ENCODE measurements around the gene LSR.

The LSR gene

DNA sequence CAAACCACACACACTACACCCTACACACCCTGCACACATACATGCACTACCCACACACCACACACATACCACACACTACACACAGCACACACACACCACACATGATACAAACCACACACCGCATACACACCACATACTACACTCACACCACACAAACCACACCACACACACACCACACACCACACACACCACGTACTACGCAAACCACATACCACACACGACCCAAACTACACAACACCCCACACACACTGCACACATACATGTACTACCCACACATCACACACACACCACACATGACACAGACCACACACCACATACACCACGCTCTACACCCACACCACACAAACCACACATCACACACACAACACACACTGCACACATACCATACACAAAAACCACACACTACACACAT lies 49.8 kb downstream of the LSR start:
- TF ChIP-seq JUND (IDR thresholded peaks at IDR 0.05; ENCODE audit: low read depth), result no peak
- DNase-seq (ENCODE audit: low read depth in 1 of 2, low spot score in 1 of 2), result no peak
- in situ Hi-C loops (cut with HindIII; ENCODE audit: low pct_unique_long_range_greater_than_20kb, low sequenced_read_pairs), result no loop called here

DNA sequence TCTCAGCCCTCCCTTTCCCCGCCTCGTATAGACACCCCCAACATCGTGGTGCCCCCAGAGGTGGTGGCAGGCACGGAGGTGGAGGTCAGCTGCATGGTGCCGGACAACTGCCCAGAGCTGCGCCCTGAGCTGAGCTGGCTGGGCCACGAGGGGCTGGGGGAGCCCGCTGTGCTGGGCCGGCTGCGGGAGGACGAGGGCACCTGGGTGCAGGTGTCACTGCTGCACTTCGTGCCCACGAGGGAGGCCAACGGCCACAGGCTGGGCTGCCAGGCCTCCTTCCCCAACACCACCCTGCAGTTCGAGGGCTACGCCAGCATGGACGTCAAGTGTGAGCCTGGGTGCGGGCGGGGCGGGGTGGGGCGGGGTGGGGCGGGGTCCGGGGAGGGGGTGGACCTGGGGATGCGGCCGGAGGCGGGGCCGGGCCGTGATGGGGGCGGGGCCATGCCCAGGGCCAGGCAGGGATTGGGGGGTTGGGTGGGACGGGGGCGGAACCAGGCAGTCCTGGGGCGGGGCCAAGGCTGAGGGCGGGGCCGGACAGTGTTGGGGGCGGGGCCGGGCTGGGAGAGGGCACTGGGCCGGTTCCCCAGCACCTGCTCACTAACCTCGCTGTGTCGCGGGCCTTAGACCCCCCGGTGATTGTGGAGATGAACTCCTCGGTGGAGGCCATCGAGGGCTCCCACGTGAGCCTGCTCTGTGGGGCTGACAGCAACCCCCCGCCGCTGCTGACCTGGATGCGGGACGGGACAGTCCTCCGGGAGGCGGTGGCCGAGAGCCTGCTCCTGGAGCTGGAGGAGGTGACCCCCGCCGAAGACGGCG lies 50.9 kb downstream of the LSR start:
- TF ChIP-seq JUND (IDR thresholded peaks at IDR 0.05; ENCODE audit: low read depth), result no peak
- DNase-seq (ENCODE audit: low read depth in 1 of 2, low spot score in 1 of 2), result peak in 1 of 2 experiments; percentile 77
- in situ Hi-C loops (cut with HindIII; ENCODE audit: low pct_unique_long_range_greater_than_20kb, low sequenced_read_pairs), result no loop called here

DNA sequence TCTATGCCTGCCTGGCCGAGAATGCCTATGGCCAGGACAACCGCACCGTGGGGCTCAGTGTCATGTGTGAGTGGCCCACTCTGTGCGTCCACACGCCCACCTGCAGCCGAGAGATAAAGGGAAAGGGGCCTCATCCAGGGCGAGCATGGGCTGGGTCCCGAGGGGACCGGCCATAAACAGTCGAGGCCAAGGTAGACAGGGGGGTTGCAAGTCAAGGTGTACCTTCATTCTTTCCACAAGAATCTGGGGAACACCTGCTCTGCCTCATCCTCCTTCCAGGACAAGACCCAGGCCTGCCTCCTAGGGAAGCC lies 51.5 kb downstream of the LSR start:
- in situ Hi-C loops (cut with HindIII; ENCODE audit: low pct_unique_long_range_greater_than_20kb, low sequenced_read_pairs), result no loop called here
- no peak for TF ChIP-seq JUND (IDR thresholded peaks at IDR 0.05; ENCODE audit: low read depth)
- no peak for DNase-seq (ENCODE audit: low read depth in 1 of 2, low spot score in 1 of 2)

DNA sequence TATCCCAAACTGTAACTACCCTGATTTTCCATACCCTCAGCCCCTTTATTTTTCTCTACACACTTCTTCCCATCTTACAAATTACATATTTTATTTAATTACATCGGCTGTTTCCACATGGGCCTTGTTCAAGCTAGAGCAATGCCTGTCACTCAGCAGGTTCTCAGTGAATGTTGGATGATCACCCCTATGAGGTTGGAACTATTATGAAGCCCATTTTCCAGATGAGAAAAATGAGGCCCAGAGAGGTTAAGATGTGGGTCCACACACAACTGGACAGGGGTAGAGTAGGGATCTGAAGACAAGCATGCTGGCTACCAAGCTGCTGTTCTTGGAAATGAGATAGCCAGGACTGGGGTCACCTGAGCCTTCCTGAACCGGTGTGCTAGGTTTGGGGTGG lies 53.2 kb downstream of the LSR start:
- TF ChIP-seq JUND (IDR thresholded peaks at IDR 0.05; ENCODE audit: low read depth), result no peak
- in situ Hi-C loops (cut with HindIII; ENCODE audit: low pct_unique_long_range_greater_than_20kb, low sequenced_read_pairs), result no loop called here
- DNase-seq (ENCODE audit: low read depth in 1 of 2, low spot score in 1 of 2), result no peak

DNA sequence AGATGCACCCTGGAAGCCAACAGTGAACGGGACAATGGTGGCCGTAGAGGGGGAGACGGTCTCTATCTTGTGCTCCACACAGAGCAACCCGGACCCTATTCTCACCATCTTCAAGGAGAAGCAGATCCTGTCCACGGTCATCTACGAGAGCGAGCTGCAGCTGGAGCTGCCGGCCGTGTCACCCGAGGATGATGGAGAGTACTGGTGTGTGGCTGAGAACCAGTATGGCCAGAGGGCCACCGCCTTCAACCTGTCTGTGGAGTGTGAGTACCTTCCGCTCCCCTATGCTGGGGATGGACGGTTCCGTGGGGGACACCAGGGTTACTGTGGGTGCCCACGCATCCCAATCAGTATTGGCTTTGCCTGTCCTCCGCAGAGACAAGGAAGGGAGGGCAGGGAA lies 53.6 kb downstream of the LSR start:
- in situ Hi-C loops (cut with HindIII; ENCODE audit: low pct_unique_long_range_greater_than_20kb, low sequenced_read_pairs), result no loop called here
- no peak for TF ChIP-seq JUND (IDR thresholded peaks at IDR 0.05; ENCODE audit: low read depth)
- no peak for DNase-seq (ENCODE audit: low read depth in 1 of 2, low spot score in 1 of 2)

DNA sequence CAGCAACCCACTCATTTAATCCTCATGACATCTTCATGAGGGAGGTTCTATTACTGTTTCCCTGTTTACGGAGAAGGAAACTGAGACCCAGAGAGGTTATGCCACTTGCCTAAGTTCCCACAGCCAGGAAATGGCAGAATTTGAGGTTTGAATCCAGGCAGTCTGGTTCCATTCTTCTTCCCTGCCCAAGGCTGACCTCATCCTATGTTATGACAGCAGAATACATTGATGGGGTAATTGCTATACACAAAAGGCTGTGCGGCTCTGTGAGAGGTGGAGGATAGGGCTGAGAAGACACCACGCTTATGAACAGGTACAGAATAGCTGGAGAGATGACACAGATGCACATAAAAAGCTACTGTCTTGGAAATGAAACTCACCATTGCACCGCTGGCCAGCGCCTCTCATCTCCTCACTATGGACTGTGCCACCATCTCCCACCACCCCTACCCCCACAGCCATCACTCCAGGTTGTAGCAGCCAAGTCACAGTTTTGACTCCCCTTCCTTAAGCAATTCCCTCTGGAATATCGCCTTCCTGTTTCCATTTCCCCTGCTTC lies 54.6 kb downstream of the LSR start:
- in situ Hi-C loops (cut with HindIII; ENCODE audit: low pct_unique_long_range_greater_than_20kb, low sequenced_read_pairs), result no loop called here
- DNase-seq (ENCODE audit: low read depth in 1 of 2, low spot score in 1 of 2), result no peak
- TF ChIP-seq JUND (IDR thresholded peaks at IDR 0.05; ENCODE audit: low read depth), result no peak

DNA sequence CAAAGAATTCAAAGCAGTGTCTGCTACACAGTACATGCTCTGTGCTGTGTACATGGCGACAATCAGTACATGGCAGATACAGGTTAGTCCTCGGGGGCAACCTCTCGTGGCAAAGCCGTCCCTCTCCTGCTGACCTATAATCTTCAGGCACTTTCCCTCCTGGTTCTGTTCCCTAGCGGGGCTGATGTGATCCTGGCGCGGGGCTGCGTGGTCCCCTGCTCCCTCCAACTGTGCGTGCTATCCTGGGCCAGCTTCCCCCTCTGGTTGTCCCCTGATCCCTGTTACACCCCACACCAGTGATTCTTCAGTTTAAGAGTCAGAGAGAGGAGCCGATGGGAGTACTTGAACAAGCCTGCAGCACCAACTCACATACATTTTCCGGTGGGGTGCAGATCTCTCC lies 55.2 kb downstream of the LSR start:
- no peak for TF ChIP-seq JUND (IDR thresholded peaks at IDR 0.05; ENCODE audit: low read depth)
- DNase-seq (ENCODE audit: low read depth in 1 of 2, low spot score in 1 of 2), result no peak
- in situ Hi-C loops (cut with HindIII; ENCODE audit: low pct_unique_long_range_greater_than_20kb, low sequenced_read_pairs), result no loop called here

DNA sequence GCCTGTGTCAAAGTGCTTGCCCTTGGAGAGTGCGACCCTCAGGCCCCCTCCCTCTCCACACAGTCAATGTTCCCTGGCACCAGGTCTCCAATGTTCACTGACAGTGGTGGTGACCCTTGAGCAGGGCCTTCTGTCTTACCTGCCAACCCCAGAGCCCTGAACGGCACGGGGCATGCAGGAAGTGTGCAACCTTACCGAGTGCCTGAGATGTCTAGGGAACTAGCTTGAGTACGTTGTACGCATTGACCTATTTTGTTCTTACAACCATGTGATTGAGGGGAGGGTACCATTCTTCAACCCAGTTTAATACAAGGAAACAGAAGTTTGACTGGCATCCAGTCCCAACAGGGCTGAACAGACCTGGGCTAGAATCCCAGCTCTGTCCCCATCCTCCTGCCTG lies 56.4 kb downstream of the LSR start:
- in situ Hi-C loops (cut with HindIII; ENCODE audit: low pct_unique_long_range_greater_than_20kb, low sequenced_read_pairs), result no loop called here
- TF ChIP-seq JUND (IDR thresholded peaks at IDR 0.05; ENCODE audit: low read depth), result no peak
- DNase-seq (ENCODE audit: low read depth in 1 of 2, low spot score in 1 of 2), result no peak

DNA sequence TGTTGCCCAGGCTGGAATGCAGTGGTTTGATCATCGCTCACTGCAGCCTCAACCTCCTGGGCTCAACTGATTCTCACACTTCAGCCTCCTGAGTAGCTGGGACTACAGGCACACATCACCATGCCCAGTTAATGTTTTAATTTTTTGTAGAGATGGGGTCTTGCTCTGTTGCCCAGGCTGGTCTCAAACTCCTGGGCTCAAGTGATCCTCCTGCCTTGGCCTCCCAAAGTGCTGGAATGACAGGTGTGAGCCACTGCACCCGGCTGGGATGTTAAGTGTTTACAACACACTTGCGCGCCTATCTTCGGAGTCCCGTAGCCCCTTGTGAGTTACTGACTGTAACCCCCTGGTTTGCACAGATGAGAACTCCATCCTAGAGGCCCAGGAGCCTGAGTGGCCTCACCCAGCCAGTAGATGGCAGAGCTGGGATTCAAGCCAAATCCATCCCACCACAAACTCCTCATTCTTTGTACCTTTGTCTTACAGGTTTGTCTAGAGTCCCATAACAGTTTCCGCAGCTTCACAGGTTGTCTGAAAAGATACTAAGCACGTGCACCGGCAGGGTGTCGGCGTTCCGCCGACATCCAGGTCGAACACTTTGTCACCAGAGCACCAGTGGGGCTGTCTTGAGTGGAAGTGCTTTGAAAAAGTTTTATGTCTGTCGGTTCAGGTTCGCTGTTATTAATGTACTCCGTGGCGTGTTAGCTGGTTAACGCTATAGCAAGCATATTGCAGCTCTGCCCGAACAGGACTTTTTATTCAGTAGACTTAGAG lies 57.9 kb downstream of the LSR start:
- no peak for TF ChIP-seq JUND (IDR thresholded peaks at IDR 0.05; ENCODE audit: low read depth)
- in situ Hi-C loops (cut with HindIII; ENCODE audit: low pct_unique_long_range_greater_than_20kb, low sequenced_read_pairs), result no loop called here
- peak in 1 of 2 experiments; percentile 53 for DNase-seq (ENCODE audit: low read depth in 1 of 2, low spot score in 1 of 2)

DNA sequence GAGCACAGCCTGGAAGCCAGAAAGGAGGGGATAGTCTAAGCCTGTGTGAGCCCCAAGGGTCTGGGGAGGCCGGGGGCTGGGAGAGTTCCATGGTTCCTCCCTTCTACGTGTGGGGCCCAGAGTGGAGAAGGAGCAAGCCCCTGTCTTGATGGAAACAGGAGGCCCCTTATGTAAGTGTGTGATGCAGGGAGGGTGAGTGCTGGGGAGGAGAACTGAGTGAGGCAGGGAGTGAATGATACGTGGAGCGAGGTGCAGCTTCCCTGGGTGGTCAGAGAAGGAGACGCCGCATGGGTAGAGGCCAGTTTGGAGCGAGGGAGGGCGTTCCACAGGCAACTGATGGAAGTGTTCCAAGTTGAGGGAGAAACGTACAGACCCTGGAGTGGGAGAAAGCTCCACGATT lies 59.1 kb downstream of the LSR start:
- no peak for TF ChIP-seq JUND (IDR thresholded peaks at IDR 0.05; ENCODE audit: low read depth)

DNA sequence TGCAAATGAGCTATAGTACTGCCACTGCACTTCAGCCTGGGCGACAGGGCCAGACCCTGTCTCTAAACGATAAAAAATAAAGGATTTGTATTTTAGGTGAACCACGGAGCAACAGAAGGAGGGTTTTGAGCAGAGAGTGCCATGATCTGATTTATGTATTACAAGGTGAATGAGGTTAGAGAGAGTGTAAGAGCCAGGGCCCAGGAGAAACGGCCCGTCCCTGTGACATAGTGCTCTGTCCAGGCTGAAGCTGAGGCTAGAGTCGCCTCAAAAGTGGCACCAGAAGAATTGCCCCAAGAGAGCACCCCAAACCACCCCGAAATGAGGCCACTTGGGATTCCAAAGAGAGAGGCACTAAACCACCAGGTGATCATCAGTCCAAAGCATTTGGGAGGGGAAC lies 60.1 kb downstream of the LSR start:
- TF ChIP-seq JUND (IDR thresholded peaks at IDR 0.05; ENCODE audit: low read depth), result no peak
- DNase-seq (ENCODE audit: low read depth in 1 of 2, low spot score in 1 of 2), result no peak
- in situ Hi-C loops (cut with HindIII; ENCODE audit: low pct_unique_long_range_greater_than_20kb, low sequenced_read_pairs), result no loop called here

More for the DNA sequence above, 59.1 kb downstream of the LSR start:
- no peak for DNase-seq (ENCODE audit: low read depth in 1 of 2, low spot score in 1 of 2)
- in situ Hi-C loops (cut with HindIII; ENCODE audit: low pct_unique_long_range_greater_than_20kb, low sequenced_read_pairs), result no loop called here

DNA sequence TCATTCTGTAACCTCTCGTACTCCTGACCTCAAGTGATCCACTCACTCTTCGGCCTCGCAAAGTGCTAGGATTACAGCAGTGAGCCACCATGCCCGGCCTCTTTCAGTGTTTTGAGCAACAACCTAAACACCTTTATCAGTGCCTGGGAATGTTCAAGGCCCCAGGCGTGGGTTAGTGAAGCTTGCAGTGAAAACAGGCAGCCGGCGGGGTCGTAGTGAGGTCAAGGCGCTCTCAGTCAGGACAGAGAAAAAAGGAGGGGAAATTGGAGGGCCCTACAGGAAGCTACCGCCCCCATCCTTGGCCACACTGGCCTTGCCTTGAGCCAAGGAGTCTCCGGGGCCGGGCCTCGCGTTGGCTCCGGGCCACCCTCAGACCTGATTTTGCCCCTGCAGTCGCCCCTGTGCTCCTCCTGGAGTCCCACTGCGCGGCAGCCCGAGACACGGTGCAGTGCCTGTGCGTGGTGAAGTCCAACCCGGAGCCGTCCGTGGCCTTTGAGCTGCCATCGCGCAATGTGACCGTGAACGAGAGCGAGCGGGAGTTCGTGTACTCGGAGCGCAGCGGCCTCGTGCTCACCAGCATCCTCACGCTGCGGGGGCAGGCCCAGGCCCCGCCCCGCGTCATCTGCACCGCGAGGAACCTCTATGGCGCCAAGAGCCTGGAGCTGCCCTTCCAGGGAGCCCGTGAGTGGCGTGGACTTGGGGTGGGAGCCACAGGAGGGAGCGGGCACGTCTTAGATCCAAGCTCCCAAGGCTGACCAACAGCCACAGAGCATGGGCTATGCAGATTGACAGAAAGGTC lies 60.9 kb downstream of the LSR start:
- in situ Hi-C loops (cut with HindIII; ENCODE audit: low pct_unique_long_range_greater_than_20kb, low sequenced_read_pairs), result no loop called here
- peak in 1 of 2 experiments; percentile 78 for DNase-seq (ENCODE audit: low read depth in 1 of 2, low spot score in 1 of 2)
- TF ChIP-seq JUND (IDR thresholded peaks at IDR 0.05; ENCODE audit: low read depth), result no peak
